Right renal pelvis (tissue), 4 donors: ENCODE measurements around the gene SLC6A11. TPM values are rescaled to one million over a fixed set of nuclear protein-coding genes. Genes with fewer than 3 reads are reported as not detected.

Experiments
- DNase-seq, 4 donors: peaks; one replicate each; pipeline ENCODE4 v3.0.0-alpha.2; 2013; ENCODE audit warnings: low read depth in 4 of 4, low spot score in 3 of 4, missing footprints in 1 of 4
- polyA plus RNA-seq, 4 donors: library from polyadenylated mRNA; unstranded; fragments of 120-200 nt; gene quantifications; one replicate each; pipeline ENCODE4 v1.2.1, GENCODE V29; 2013; ENCODE audit not compliant: insufficient read length in 4 of 4

The SLC6A11 gene
- polyA plus RNA-seq, 4 donors: 0.06 to 0.08 TPM; not detected in 2

- DNase-seq: no peak
Observed at GRCh38 chr3:10876661-10877060, 60.6 kb downstream of the SLC6A11 start.

- DNase-seq: no peak
Observed at GRCh38 chr3:10882851-10883250, 66.8 kb downstream of the SLC6A11 start.

GRCh38 chr3:10883478-10884234 lies 67.6 kb downstream of the SLC6A11 start:
- DNase-seq: no peak

- DNase-seq: no peak
Observed at GRCh38 chr3:10887015-10887414, 71.0 kb downstream of the SLC6A11 start.

- DNase-seq: no peak
Observed at GRCh38 chr3:10888518-10889090, 72.6 kb downstream of the SLC6A11 start.

- no peak for DNase-seq
Observed at GRCh38 chr3:10889206-10889960, 73.4 kb downstream of the SLC6A11 start.

- no peak for DNase-seq
Observed at GRCh38 chr3:10890665-10891064, 74.6 kb downstream of the SLC6A11 start.

- DNase-seq: no peak
Observed at GRCh38 chr3:10892622-10893021, 76.6 kb downstream of the SLC6A11 start.

- no peak for DNase-seq
Observed at GRCh38 chr3:10901296-10901945, 85.4 kb downstream of the SLC6A11 start.

- no peak for DNase-seq
Observed at GRCh38 chr3:10907262-10907661, 91.2 kb downstream of the SLC6A11 start.

- DNase-seq: no peak
Observed at GRCh38 chr3:10910367-10910766, 94.3 kb downstream of the SLC6A11 start.

- no peak for DNase-seq
Observed at GRCh38 chr3:10911350-10912002, 95.4 kb downstream of the SLC6A11 start.

- DNase-seq: no peak
Observed at GRCh38 chr3:10912786-10913185, 96.8 kb downstream of the SLC6A11 start.

GRCh38 chr3:10915376-10915775 lies 99.3 kb downstream of the SLC6A11 start:
- DNase-seq: no peak

GRCh38 chr3:10917176-10917575 lies 101.1 kb downstream of the SLC6A11 start:
- no peak for DNase-seq

- DNase-seq: no peak
Observed at GRCh38 chr3:10918011-10918410, 102.0 kb downstream of the SLC6A11 start.

GRCh38 chr3:10919636-10920035 lies 103.6 kb downstream of the SLC6A11 start:
- DNase-seq: no peak

GRCh38 chr3:10925436-10926255 lies 109.6 kb downstream of the SLC6A11 start:
- no peak for DNase-seq

GRCh38 chr3:10926256-10926810 lies 110.3 kb downstream of the SLC6A11 start:
- no peak for DNase-seq
